Ishikawa (cell line): Measurements from ENCODE around the gene DPP8.

ENCODE experiments used
- MAX ChIP-seq: IDR thresholded peaks from 2 replicates; pipeline ENCODE4 v1.6.1; 2012
- RAD21 ChIP-seq: IDR thresholded peaks from 2 replicates; pipeline ENCODE4 v1.6.1; 2012; ENCODE audit warnings: low read depth
- REST ChIP-seq: IDR thresholded peaks from 2 replicates; pipeline ENCODE4 v1.6.1; 2012; ENCODE audit warnings: low read depth, mild to moderate bottlenecking
- TAF1 ChIP-seq: IDR thresholded peaks from 2 replicates; pipeline ENCODE4 v1.6.1; 2012; ENCODE audit warnings: low read depth, mild to moderate bottlenecking
- YY1 ChIP-seq: IDR thresholded peaks from 2 replicates; pipeline ENCODE4 v1.6.1; 2012; ENCODE audit warnings: low read depth

DNA sequence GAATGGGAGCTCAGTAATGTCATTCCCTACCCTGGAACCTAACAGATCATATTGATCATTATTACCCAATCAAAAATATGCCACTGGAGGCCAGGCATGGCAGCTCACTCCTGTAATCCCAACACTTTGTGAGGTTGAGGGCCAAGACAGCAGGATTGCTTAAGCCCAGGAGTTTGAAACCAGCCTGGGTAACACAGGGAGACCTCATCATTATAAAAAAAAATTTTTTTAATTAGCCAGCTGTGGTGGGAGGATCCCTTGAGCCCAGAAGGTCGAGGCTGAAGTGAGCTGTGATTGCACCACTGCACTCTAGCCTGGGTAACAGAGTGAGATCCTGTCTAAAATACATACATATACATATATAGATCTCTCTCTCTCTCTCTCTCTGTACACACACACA is 104.9 kb downstream of the DPP8 start:
- no peak for TF ChIP-seq RAD21
- no peak for TF ChIP-seq REST
- no peak for TF ChIP-seq YY1
- TF ChIP-seq TAF1: no peak
- TF ChIP-seq MAX: no peak
